Stimulated activated naive CD4-positive, alpha-beta T cell (primary cell): ENCODE data around the gene SFXN1.

Experiments used
- DNase-seq, 6 experiments: peaks; one replicate each; lab custom pipeline; 2025; lab: John Stamatoyannopoulos, UW

Gene SFXN1

GRCh38 chr5:175573493-175574269 lies 95.3 kb downstream of the SFXN1 start:
- DNase-seq: no peak

DNA sequence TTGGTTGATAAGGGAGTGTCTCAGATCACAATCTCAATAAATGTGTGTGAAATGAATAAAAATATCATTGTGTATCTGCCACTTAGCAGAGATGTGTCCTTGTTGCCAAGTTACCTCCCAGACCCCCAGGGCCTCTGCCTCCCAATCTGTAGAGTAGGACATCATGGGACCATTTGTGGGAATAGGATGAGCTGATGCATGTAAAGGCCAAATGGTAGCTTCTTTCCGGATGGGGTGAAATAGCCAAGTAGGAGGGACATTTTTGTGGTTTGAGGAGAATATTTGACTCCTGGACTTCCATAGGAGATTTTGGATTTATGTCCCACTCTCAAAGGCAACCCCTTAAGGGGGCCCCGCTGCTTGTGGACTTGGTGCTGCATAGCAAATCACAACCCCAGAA lies 96.9 kb downstream of the SFXN1 start:
- DNase-seq: no peak

DNA sequence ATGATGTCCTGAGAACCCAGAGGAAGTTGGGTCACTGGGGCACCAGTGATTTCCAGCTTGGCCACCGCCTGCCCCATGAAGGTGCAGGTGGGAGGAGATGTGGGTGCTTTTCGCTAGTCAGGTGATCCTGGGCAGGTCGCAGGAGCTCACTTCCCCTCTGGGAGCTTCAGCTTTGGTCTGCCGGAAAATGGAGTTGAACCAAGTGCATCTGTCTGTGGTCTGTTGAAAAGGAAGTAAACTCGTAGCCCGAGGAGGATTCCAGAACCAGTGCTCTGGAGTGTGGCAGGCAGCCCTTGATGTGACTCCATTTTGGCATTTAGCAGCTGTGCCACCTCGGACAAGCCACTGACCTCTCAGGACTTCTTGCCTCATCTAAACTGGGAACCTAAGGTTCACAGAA lies 97.7 kb downstream of the SFXN1 start:
- no peak for DNase-seq

DNA sequence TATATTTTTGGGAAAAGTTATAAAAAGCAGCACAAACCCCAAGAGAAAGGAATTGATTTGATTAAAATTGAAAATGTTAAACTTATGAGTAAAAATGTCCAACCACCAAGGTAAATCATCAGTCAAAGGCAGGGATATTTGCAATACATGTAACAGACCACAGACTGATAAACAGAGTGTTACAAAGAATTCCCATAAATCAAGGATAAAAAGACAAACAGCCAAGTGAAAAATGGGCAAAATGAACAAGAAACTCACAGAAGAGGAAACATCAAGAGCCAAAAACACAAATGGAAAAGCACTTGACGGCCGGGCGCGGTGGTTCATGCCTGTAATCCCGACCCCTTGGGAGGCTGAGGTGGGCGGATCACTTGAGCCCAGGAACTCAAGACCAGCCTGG lies 98.2 kb downstream of the SFXN1 start:
- no peak for DNase-seq
